HCT116 (cell line): Measurements from ENCODE around the gene SLC34A2. TPM values are rescaled to one million over a fixed set of nuclear protein-coding genes. Genes with fewer than 3 reads are reported as not detected.

Experiments used
- ATAC-seq: fragments of 200-7000 bp; cut with Tn5 transposase; 2 replicates; pipeline ENCODE4 v1.9.1; 2020; ENCODE audit warnings: mild to moderate bottlenecking, moderate library complexity
- BruUV-seq: library from RNA; stranded (reverse); fragments of 400-500 nt; replicated peaks from 2 replicates; lab custom pipeline; 2021; lab: Mats Ljungman, UMichigan
- CTCF ChIA-PET: fragments of 300-600 bp; sonication (Branson Sonifier 250); formaldehyde crosslinking; loops from one replicate; lab custom pipeline; 2021; ENCODE audit warnings: antibody characterized with exemption; lab: Charles Lee
- POLR2A ChIA-PET: fragments of 300-600, 350-600 bp; sonication (Branson Sonifier 250); formaldehyde crosslinking; loops from one replicate; lab custom pipeline; 2021; ENCODE audit warnings: antibody characterized with exemption; lab: Charles Lee
- RAD21 ChIA-PET, 2 experiments: fragments of 300-600 bp; sonication (Branson Sonifier 250); formaldehyde crosslinking; loops; one replicate each; lab custom pipeline; 2023; ENCODE audit warnings: low total read pairs in 2 of 2; ENCODE audit not compliant: uncharacterized antibody in 2 of 2, unreplicated experiment in 2 of 2, low non-redundant PET in 1 of 2; lab: Charles Lee
- DNase-seq: peaks from one replicate; pipeline ENCODE4 v3.0.0-alpha.2; 2010; ENCODE audit warnings: low read depth, low spot score
- H2AFZ ChIP-seq: fragments of 200-600 bp; shearing (Covaris generic), sonication (generic); 2 replicates; pipeline ENCODE4 v1.6.1; 2017; ENCODE audit warnings: low read depth, mixed run types, mixed read lengths, antibody characterized with exemption, low read length; ENCODE audit not compliant: poor library complexity, severe bottlenecking
- H3K27ac ChIP-seq: 2 replicates; pipeline ENCODE4 v1.5.1; 2012; ENCODE audit warnings: low read depth, low read length
- H3K27me3 ChIP-seq: fragments of 200-600 bp; sonication (generic); 2 replicates; pipeline ENCODE4 v1.6.1; 2016; ENCODE audit warnings: mixed run types, low read length, mixed read lengths; ENCODE audit not compliant: insufficient read depth
- H3K36me3 ChIP-seq, 2 experiments: fragments of 200-500 bp in 1 of 2; fragments of 200-600 bp in 1 of 2; sonication (Bioruptor generic) in 1 of 2; sonication (generic) in 1 of 2; 2 replicates each; pipeline versions ENCODE4 v1.5.1 to v1.6.1; 2014 to 2016; ENCODE audit warnings: low read length in 2 of 2, inconsistent platforms in 1 of 2, mixed read lengths in 1 of 2, mixed run types in 1 of 2; ENCODE audit not compliant: insufficient read depth in 2 of 2, control insufficient read depth in 1 of 2
- H3K4me1 ChIP-seq, 2 experiments: fragments of 200-600 bp in 1 of 2; sonication (generic) in 1 of 2; 2 replicates each; pipeline versions ENCODE4 v1.5.1 to v1.6.1; 2012 to 2017; ENCODE audit warnings: low read length in 2 of 2, inconsistent platforms in 1 of 2, mild to moderate bottlenecking in 1 of 2, mixed read lengths in 1 of 2, mixed run types in 1 of 2, moderate library complexity in 1 of 2; ENCODE audit not compliant: insufficient read depth in 2 of 2, control insufficient read depth in 1 of 2
- H3K4me2 ChIP-seq: fragments of 200-600 bp; sonication (generic); 2 replicates; pipeline ENCODE4 v1.6.1; 2017; ENCODE audit warnings: mixed run types, low read length, mixed read lengths
- H3K4me3 ChIP-seq, 2 experiments: fragments of 200-600 bp in 1 of 2; sonication (generic) in 1 of 2; replicated peaks in 1 of 2; 2 replicates each; pipeline ENCODE4 v1.5.1; 2011 to 2016; ENCODE audit warnings: low read length in 2 of 2, control low read depth in 1 of 2, low read depth in 1 of 2, mild to moderate bottlenecking in 1 of 2, mixed read lengths in 1 of 2, mixed run types in 1 of 2
- H3K79me2 ChIP-seq: fragments of 200-600 bp; sonication (generic); 2 replicates; pipeline ENCODE4 v1.6.1; 2017; ENCODE audit warnings: mild to moderate bottlenecking, mixed run types, low read length, moderate library complexity, mixed read lengths; ENCODE audit not compliant: insufficient read depth
- H3K9ac ChIP-seq: fragments of 200-600 bp; sonication (generic); 2 replicates; pipeline ENCODE4 v1.6.1; 2016; ENCODE audit warnings: low read length, mixed read lengths
- H3K9me2 ChIP-seq: fragments of 200-600 bp; sonication (generic), shearing (Covaris generic); 2 replicates; pipeline ENCODE4 v1.6.1; 2017; ENCODE audit warnings: mixed run types, mild to moderate bottlenecking, moderate library complexity; ENCODE audit not compliant: insufficient read depth
- H3K9me3 ChIP-seq, 2 experiments: fragments of 200-500 bp in 1 of 2; fragments of 200-600 bp in 1 of 2; sonication (Bioruptor generic) in 1 of 2; sonication (generic) in 1 of 2; 2 replicates each; pipeline ENCODE4 v1.6.1; 2014 to 2017; ENCODE audit warnings: low read length in 2 of 2, mixed read lengths in 2 of 2, inconsistent platforms in 1 of 2, low read depth in 1 of 2, mild to moderate bottlenecking in 1 of 2, mixed run types in 1 of 2, moderate library complexity in 1 of 2; ENCODE audit not compliant: control insufficient read depth in 1 of 2, insufficient read depth in 1 of 2
- H4K20me1 ChIP-seq: fragments of 200-600 bp; sonication (generic), shearing (Covaris generic); 2 replicates; pipeline ENCODE4 v1.6.1; 2017; ENCODE audit warnings: mixed run types, mild to moderate bottlenecking, moderate library complexity; ENCODE audit not compliant: insufficient read depth
- CBX3 ChIP-seq: IDR thresholded peaks from 2 replicates; pipeline ENCODE4 v1.6.1; 2012; ENCODE audit warnings: low read depth
- CEBPB ChIP-seq: IDR thresholded peaks from 2 replicates; pipeline ENCODE4 v1.6.1; 2012; ENCODE audit warnings: low read depth
- ELF1 ChIP-seq: IDR thresholded peaks from 2 replicates; pipeline ENCODE4 v1.6.1; 2012; ENCODE audit warnings: low read depth, borderline replicate concordance
- FOSL1 ChIP-seq: IDR thresholded peaks from 2 replicates; pipeline ENCODE4 v1.6.1; 2012; ENCODE audit warnings: low read depth
- POLR2A ChIP-seq: IDR thresholded peaks from 2 replicates; pipeline ENCODE4 v1.7.0; 2011; ENCODE audit warnings: borderline replicate concordance; ENCODE audit not compliant: insufficient read depth, insufficient read length; ENCODE audit errors: extremely low read depth
- SIN3A ChIP-seq: IDR thresholded peaks from 2 replicates; pipeline ENCODE4 v1.6.1; 2012; ENCODE audit warnings: low read depth
- YY1 ChIP-seq: IDR thresholded peaks from 2 replicates; pipeline ENCODE4 v1.6.1; 2011; ENCODE audit warnings: low read length, low read depth, moderate library complexity, mild to moderate bottlenecking; ENCODE audit not compliant: insufficient replicate concordance; ENCODE audit errors: extremely low read depth
- ZFX ChIP-seq: fragments of 450-650 bp; IDR thresholded peaks from 2 replicates; pipeline ENCODE4 v1.6.1; 2017
- ZNF274 ChIP-seq: fragments of 200-500 bp; sonication (Bioruptor generic); IDR thresholded peaks from 2 replicates; pipeline ENCODE4 v1.6.1; 2014; ENCODE audit warnings: mild to moderate bottlenecking, low read depth, low read length, inconsistent platforms
- intact Hi-C: fragments of 100-400 bp; cut with micrococcal nuclease; formaldehyde crosslinking; loops from 2 replicates; pipeline ENCODE4 v1.10.0; 2022
- total RNA-seq: library from RNA; stranded (reverse); gene quantifications from one replicate; pipeline ENCODE4 v1.2.1, GENCODE V29; 2021; ENCODE audit not compliant: unreplicated experiment
- TF ChIP-seq, protein P1 (sequence below), 3 experiments: fragments of 200-600 bp in 1 of 3; sonication (generic) in 1 of 3; IDR thresholded peaks in 2 of 3; conservative IDR thresholded peaks in 1 of 3; 2 replicates each; pipeline ENCODE4 v1.5.1; 2012 to 2017; ENCODE audit warnings: low read depth in 2 of 3, low read length in 2 of 3, antibody characterized with exemption in 1 of 3, borderline replicate concordance in 1 of 3, control low read depth in 1 of 3, mild to moderate bottlenecking in 1 of 3, mixed read lengths in 1 of 3, mixed run types in 1 of 3, moderate library complexity in 1 of 3; ENCODE audit not compliant: insufficient read depth in 1 of 3

SLC34A2 gene
- total RNA-seq, 1 experiment from 2014 or later, result 2.2 TPM

DNA sequence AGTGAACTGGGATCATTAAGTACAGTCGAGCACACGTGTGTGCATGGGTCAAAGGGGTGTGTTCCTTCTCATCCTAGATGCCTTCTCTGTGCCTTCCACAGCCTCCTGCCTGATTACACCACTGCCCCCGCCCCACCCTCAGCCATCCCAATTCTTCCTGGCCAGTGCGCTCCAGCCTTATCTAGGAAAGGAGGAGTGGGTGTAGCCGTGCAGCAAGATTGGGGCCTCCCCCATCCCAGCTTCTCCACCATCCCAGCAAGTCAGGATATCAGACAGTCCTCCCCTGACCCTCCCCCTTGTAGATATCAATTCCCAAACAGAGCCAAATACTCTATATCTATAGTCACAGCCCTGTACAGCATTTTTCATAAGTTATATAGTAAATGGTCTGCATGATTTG, 22.3 kb downstream of the SLC34A2 start:
- H3K27me3 ChIP-seq, result no peaks in the 10 kb centered on the region
- ChIA-PET RAD21 (no interaction called here), POLR2A (no interaction called here), CTCF (no interaction called here)
- H4K20me1 ChIP-seq, result no peaks in the 10 kb centered on the region
- intact Hi-C loops, result no loop called here
- BruUV-seq, result no TSS peak
- no peak overlapping the region for H3K4me3 ChIP-seq
- no peak overlapping the region for H2AFZ ChIP-seq
- no peak for ATAC-seq
- no peak for DNase-seq
- TF ChIP-seq, protein P1, sequence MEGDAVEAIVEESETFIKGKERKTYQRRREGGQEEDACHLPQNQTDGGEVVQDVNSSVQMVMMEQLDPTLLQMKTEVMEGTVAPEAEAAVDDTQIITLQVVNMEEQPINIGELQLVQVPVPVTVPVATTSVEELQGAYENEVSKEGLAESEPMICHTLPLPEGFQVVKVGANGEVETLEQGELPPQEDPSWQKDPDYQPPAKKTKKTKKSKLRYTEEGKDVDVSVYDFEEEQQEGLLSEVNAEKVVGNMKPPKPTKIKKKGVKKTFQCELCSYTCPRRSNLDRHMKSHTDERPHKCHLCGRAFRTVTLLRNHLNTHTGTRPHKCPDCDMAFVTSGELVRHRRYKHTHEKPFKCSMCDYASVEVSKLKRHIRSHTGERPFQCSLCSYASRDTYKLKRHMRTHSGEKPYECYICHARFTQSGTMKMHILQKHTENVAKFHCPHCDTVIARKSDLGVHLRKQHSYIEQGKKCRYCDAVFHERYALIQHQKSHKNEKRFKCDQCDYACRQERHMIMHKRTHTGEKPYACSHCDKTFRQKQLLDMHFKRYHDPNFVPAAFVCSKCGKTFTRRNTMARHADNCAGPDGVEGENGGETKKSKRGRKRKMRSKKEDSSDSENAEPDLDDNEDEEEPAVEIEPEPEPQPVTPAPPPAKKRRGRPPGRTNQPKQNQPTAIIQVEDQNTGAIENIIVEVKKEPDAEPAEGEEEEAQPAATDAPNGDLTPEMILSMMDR (IDR thresholded peaks at IDR 0.05 in 2 of 3, conservative IDR thresholded peaks at IDR 0.05 in 1 of 3; ENCODE audit: borderline replicate concordance in 1 of 3, insufficient read depth in 1 of 3, low read depth in 2 of 3, low read length in 2 of 3), result no peak
- H3K4me2 ChIP-seq, result no peak overlapping the region
- H3K36me3 ChIP-seq, result no peaks in the 10 kb centered on the region
- no peak overlapping the region for H3K27ac ChIP-seq
- H3K4me1 ChIP-seq, result no peaks in the 10 kb centered on the region
- no peaks in the 10 kb centered on the region for H3K79me2 ChIP-seq
- H3K9me3 ChIP-seq, result no peaks in the 10 kb centered on the region
- H3K9ac ChIP-seq, result no peak overlapping the region
- no peaks in the 10 kb centered on the region for H3K9me2 ChIP-seq

DNA sequence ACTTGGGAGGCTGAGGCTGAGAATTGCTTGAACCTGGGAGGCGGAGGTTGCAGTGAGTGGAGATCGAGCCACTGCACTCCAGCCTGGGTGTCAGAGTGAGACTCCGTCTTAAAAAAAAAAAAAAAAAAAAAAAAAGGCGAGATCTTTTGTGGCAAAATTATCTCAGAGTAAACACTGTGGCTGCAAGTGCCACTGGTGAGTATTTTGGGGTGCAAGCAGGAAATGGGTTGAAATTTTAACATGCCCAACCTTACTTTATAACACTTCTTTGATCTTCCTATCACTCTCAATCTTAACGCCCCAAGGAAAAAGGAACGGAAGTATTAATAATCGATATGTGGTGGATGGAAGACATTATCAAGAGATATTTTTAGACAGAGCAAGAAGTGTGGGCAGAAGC, 32.1 kb downstream of the SLC34A2 start:
- H2AFZ ChIP-seq, result no peak overlapping the region
- H3K9me3 ChIP-seq, result no peaks in the 10 kb centered on the region; a peak in 1 of 4 replicates
- RAD21 ChIA-PET, result no interaction called here
- H3K4me2 ChIP-seq, result no peak overlapping the region
- H3K4me1 ChIP-seq, result no peaks in the 10 kb centered on the region
- no peaks in the 10 kb centered on the region for H4K20me1 ChIP-seq
- TF ChIP-seq ELF1 (no peak), ZFX (no peak), CBX3 (no peak), FOSL1 (no peak), SIN3A (no peak), YY1 (no peak), ZNF274 (no peak), CEBPB (no peak), POLR2A (no peak)
- TF ChIP-seq, protein P1 (IDR thresholded peaks at IDR 0.05 in 2 of 3, conservative IDR thresholded peaks at IDR 0.05 in 1 of 3; ENCODE audit: borderline replicate concordance in 1 of 3, insufficient read depth in 1 of 3, low read depth in 2 of 3, low read length in 2 of 3), result no peak
- H3K27me3 ChIP-seq, result no peaks in the 10 kb centered on the region
- CTCF ChIA-PET, result no interaction called here
- ATAC-seq (no peak), DNase-seq (no peak)
- intact Hi-C loops, result no loop called here
- H3K36me3 ChIP-seq, result no peaks in the 10 kb centered on the region
- BruUV-seq, result no TSS peak
- H3K9ac ChIP-seq, result no peak overlapping the region
- H3K4me3 ChIP-seq, result no peak overlapping the region
- H3K79me2 ChIP-seq, result no peaks in the 10 kb centered on the region
- no peak overlapping the region for H3K27ac ChIP-seq
- H3K9me2 ChIP-seq, result no peaks in the 10 kb centered on the region
- POLR2A ChIA-PET, result no interaction called here
